Small intestine (tissue), 7 donors: ENCODE measurements around the gene DNAJB5. TPM values are rescaled to one million over a fixed set of nuclear protein-coding genes. Genes with fewer than 3 reads are reported as not detected.

Experiments used
- DNase-seq, 2 donors: peaks; one replicate each; pipeline versions ENCODE4 v3.0.0 to v3.0.0-alpha.2; 2013
- FAIRE-seq: peaks from 2 replicates; lab custom pipeline; 2012; peaks lifted over from hg19 to GRCh38; lab: Jason Lieb, UNC
- H3K27ac ChIP-seq, 3 donors: one replicate each; pipeline ENCODE4 v1.5.1; 2013; ENCODE audit warnings: low read length in 2 of 3, mild to moderate bottlenecking in 2 of 3, control low read depth in 1 of 3, inconsistent platforms in 1 of 3, low read depth in 1 of 3, moderate library complexity in 1 of 3
- H3K27me3 ChIP-seq, 3 donors: one replicate each; pipeline ENCODE4 v1.6.1; 2013; ENCODE audit warnings: low read length in 3 of 3, inconsistent platforms in 1 of 3; ENCODE audit not compliant: control insufficient read depth in 3 of 3, insufficient read depth in 3 of 3
- H3K36me3 ChIP-seq, 3 donors: one replicate each; pipeline ENCODE4 v1.6.1; 2013; ENCODE audit warnings: low read length in 3 of 3, inconsistent platforms in 1 of 3, low read depth in 1 of 3, mild to moderate bottlenecking in 1 of 3, moderate library complexity in 1 of 3; ENCODE audit not compliant: control insufficient read depth in 3 of 3, insufficient read depth in 2 of 3
- H3K4me1 ChIP-seq, 3 donors: one replicate each; pipeline ENCODE4 v1.6.1; 2013; ENCODE audit warnings: low read length in 2 of 3, inconsistent platforms in 1 of 3, low read depth in 1 of 3, mild to moderate bottlenecking in 1 of 3, moderate library complexity in 1 of 3; ENCODE audit not compliant: control insufficient read depth in 3 of 3, insufficient read depth in 2 of 3
- H3K4me3 ChIP-seq, 3 donors: one replicate each; pipeline ENCODE4 v1.5.1; 2013; ENCODE audit warnings: low read length in 3 of 3, control low read depth in 1 of 3, inconsistent platforms in 1 of 3, low read depth in 1 of 3, mild to moderate bottlenecking in 1 of 3, moderate library complexity in 1 of 3
- H3K9me3 ChIP-seq, 2 donors: one replicate each; pipeline ENCODE4 v1.6.1; 2013; ENCODE audit warnings: low read depth in 1 of 2, low read length in 1 of 2; ENCODE audit not compliant: control insufficient read depth in 2 of 2, insufficient read depth in 1 of 2
- WGBS, 3 donors: extraction: QIAGEN DNeasy Blood & Tissue Kit; methylation state at CpG; one replicate each; pipeline ENCODE4 v1.1.7; 2013; 5-methylcytosine and 5-hydroxymethylcytosine counted together
- polyA plus RNA-seq, 4 donors: library from polyadenylated mRNA; stranded (reverse) in 3 of 4; unstranded in 1 of 4; fragments of 200-250 nt in 3 of 4; fragments of 120-200 nt in 1 of 4; gene quantifications; one replicate each; pipeline versions ENCODE4 v1.2.1 to v1.2.3, GENCODE V29; 2013
- donor health status: healthy with polysubstance abuse.
- donor health status: control.
- donor health status: control.
- donor health status: Bipolar disorder and iron deficiency.
- donor health status: healthy.

The DNAJB5 gene
- polyA plus RNA-seq, 4 donors: 2.2 to 6.8 (median 4.1) TPM

DNA sequence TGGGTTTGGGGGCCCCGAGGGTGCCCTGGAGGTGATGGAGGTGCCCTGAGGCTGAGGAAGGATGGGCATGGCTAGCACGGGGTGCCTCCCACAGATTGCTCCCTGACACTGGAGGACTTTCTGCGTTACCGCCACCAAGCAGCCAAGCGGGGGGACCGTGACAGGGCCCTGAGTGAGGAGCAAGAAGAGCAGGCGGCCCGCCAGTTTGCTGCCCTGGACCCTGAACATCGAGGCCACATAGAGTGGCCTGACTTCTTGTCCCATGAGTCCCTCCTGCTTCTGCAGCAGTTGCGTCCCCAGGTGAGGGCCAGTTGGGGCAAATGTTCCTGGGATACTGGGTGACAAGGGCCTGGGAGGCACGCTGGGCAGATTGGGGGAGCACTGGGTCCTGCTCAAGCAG, 13.1 kb upstream of the DNAJB5 start:
- no peaks in the 10 kb centered on the region for H3K36me3 ChIP-seq

DNA sequence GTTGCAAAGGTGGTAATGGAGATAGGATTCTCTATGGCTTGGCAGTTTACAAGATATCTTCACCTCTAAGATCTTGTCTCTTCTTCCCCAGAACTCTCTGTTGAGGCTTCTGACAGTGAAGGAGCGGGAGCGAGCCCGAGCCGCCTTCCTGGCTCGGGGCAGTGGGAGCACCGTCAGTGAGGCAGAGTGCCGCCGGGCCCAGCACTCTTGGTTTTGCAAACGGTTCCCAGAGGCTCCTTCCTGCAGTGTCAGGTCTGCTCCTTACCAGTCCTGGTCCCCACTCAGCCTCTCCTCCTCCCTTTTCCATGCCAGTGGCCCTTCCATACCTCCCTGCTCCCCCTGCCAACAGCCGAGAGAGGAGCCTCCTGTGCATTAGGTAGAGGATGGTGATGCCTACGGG, 12.6 kb upstream of the DNAJB5 start:
- Histone ChIP-seq H3K36me3 (no peaks in the 10 kb centered on the region), H3K9me3 (no peaks in the 10 kb centered on the region), H3K4me1 (no peaks in the 10 kb centered on the region), H3K27me3 (no peaks in the 10 kb centered on the region), H3K4me3 (no peak overlapping the region), H3K27ac (no peak overlapping the region)
- DNase-seq (no peak), FAIRE-seq (no peak)
- WGBS, 3 donors: 85 to 91% (median 91%) methylated on average over 11 of the region's 11 CpGs

More for the DNA sequence above, 13.1 kb upstream of the DNAJB5 start:
- no peak overlapping the region for H3K4me3 ChIP-seq
- H3K27me3 ChIP-seq: peaks cover 0 to 2% (median 0%) of the 10 kb centered on the region in 3 donors
- no peaks in the 10 kb centered on the region for H3K9me3 ChIP-seq
- no peak overlapping the region for H3K27ac ChIP-seq
- DNase-seq (no peak), FAIRE-seq (no peak)
- 82 to 91% (median 90%) methylated on average over 11 of the region's 11 CpGs for WGBS, 3 donors
- H3K4me1 ChIP-seq: no peaks in the 10 kb centered on the region

GRCh38 chr9:34980181-34980761, 9.3 kb upstream of the DNAJB5 start:
- Histone ChIP-seq H3K27me3 (no peaks in the 10 kb centered on the region), H3K27ac (no peak overlapping the region), H3K4me1 (no peaks in the 10 kb centered on the region), H3K4me3 (no peak overlapping the region), H3K36me3 (no peaks in the 10 kb centered on the region), H3K9me3 (no peaks in the 10 kb centered on the region)
- FAIRE-seq: no peak
- DNase-seq: no peak
- 66 to 77% (median 69%) methylated on average over 11 of the region's 11 CpGs for WGBS, 3 donors

- H3K27me3 ChIP-seq: no peaks in the 10 kb centered on the region
- H3K36me3 ChIP-seq: no peaks in the 10 kb centered on the region
- no peak for DNase-seq
- 69 to 79% (median 77%) methylated on average over 7 of the region's 7 CpGs for WGBS, 3 donors
- no peak for FAIRE-seq
- no peaks in the 10 kb centered on the region for H3K4me1 ChIP-seq
- H3K4me3 ChIP-seq: no peak overlapping the region
- no peak overlapping the region for H3K27ac ChIP-seq
- H3K9me3 ChIP-seq: no peaks in the 10 kb centered on the region
Observed at GRCh38 chr9:34982361-34982760, 7.2 kb upstream of the DNAJB5 start.

GRCh38 chr9:34983209-34983608, 6.3 kb upstream of the DNAJB5 start:
- no peak overlapping the region for H3K4me3 ChIP-seq
- no peaks in the 10 kb centered on the region for H3K9me3 ChIP-seq
- FAIRE-seq (no peak), DNase-seq (no peak)
- H3K4me1 ChIP-seq: no peaks in the 10 kb centered on the region
- H3K36me3 ChIP-seq: no peaks in the 10 kb centered on the region
- no peak overlapping the region for H3K27ac ChIP-seq
- H3K27me3 ChIP-seq: peaks cover 0 to 3% (median 0%) of the 10 kb centered on the region in 3 donors
- WGBS, 3 donors: 78 to 92% (median 91%) methylated on average over 2 of the region's 2 CpGs

DNA sequence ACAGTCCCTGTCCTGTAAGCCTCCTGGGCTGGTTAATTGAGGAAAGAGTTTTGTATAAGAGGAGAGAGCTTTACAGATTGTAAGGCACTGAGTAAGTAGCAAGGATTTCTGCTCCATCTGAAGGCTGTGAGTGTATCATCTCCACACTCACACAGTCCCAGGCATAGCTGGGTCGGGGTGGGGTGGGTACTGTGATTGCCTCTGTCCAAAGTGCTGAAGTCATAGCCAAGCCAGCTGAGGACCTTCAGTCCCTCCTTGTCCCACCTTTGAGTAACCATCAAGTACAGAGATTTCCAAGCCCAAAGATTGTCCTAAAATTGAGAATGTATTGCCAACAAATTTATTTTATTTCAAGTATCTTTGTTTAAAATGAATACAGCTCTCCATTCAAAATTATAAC, 5.5 kb upstream of the DNAJB5 start:
- FAIRE-seq (no peak), DNase-seq (peak in 1 of 2 donors; percentile 52)
- Histone ChIP-seq H3K4me3 (no peak overlapping the region), H3K27me3 (peaks cover 0 to 3% (median 0%) of the 10 kb centered on the region in 3 donors), H3K9me3 (no peaks in the 10 kb centered on the region), H3K36me3 (no peaks in the 10 kb centered on the region), H3K4me1 (no peaks in the 10 kb centered on the region), H3K27ac (no peak overlapping the region)
- 0 to 6% (median 2%) methylated on average over 1 of the region's 1 CpG for whole genome bisulfite sequencing, 3 donors

DNA sequence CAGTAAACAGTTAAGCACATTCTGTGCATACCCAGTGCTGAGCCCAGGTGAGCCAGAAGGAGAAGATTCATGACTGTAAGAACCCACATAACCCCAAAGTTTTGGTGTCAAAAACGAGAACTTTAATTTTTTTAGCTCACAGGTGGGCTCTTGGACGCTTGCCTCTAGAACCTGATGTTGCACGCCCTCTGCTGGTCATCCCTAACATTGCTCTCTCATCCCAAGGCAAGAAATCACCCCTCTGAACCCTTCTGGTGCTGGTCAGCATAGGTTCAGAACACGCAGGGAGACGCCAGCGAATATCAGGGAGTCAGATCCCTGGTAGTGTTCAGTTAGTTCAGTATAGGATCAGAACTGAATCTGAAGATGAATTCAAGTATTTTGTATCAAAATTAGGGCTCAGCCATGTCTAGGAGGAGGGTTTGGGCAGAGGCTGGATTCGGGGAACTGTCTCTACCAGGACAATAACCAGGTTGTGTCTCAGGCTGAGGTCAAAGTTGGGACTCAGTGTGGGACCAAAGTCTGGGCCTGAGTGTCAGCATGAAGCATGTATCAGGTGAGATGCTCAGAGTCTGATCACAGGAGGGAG, 4.1 kb upstream of the DNAJB5 start:
- 13 to 15% (median 13%) methylated on average over 7 of the region's 7 CpGs for WGBS, 3 donors
- H3K27me3 ChIP-seq: peaks cover 0 to 3% (median 0%) of the 10 kb centered on the region in 3 donors
- H3K27ac ChIP-seq: no peak overlapping the region
- DNase-seq (peak; percentile 54 to 76), FAIRE-seq (no peak)
- no peaks in the 10 kb centered on the region for H3K36me3 ChIP-seq
- no peak overlapping the region for H3K4me3 ChIP-seq
- peaks cover 0 to 4% (median 0%) of the 10 kb centered on the region in 3 donors for H3K4me1 ChIP-seq
- H3K9me3 ChIP-seq: no peaks in the 10 kb centered on the region

- H3K9me3 ChIP-seq: no peaks in the 10 kb centered on the region
- FAIRE-seq (no peak), DNase-seq (peak in 1 of 2 donors; percentile 25)
- peaks cover 0 to 10% (median 0%) of the 10 kb centered on the region in 3 donors for H3K27me3 ChIP-seq
- no peaks in the 10 kb centered on the region for H3K36me3 ChIP-seq
- H3K27ac ChIP-seq: peak overlapping the region in 1 of 3 donors; percentile 18
- no peak overlapping the region for H3K4me3 ChIP-seq
- 35 to 59% (median 51%) methylated on average over 8 to 9 of the region's 9 CpGs for WGBS, 3 donors
- peaks cover 0 to 6% (median 0%) of the 10 kb centered on the region in 3 donors for H3K4me1 ChIP-seq
Observed at GRCh38 chr9:34986540-34987047, 3.0 kb upstream of the DNAJB5 start.
